ENCODE measurements around the gene USP26. TPM values are rescaled to one million over a fixed set of nuclear protein-coding genes. Genes with fewer than 3 reads are reported as not detected.
"Not testable (repeated sequence)": the region's sequence is repeated elsewhere in the genome, so short reads cannot be mapped to it uniquely, and the experiment has no call there.

Gene USP26
- total RNA-seq, 1 donor from 2014 or later: not detected

GRCh38 chrX:132984058-132984650 lies 112.8 kb downstream of the USP26 start:
- no peaks in the 10 kb centered on the region for H3K36me3 ChIP-seq (ENCODE audit: control insufficient read depth, insufficient read depth, low read length)
- DNase-seq (ENCODE audit: low read depth): no peak
- TF ChIP-seq CTCF (IDR thresholded peaks at IDR 0.05; ENCODE audit: insufficient read depth, low read length, poor library complexity, severe bottlenecking): no peak

GRCh38 chrX:132983496-132983895 lies 113.4 kb downstream of the USP26 start:
- TF ChIP-seq CTCF (IDR thresholded peaks at IDR 0.05; ENCODE audit: insufficient read depth, low read length, poor library complexity, severe bottlenecking): no peak
- H3K4me3 ChIP-seq (ENCODE audit: low read depth, low read length): no peak overlapping the region
- H3K36me3 ChIP-seq (ENCODE audit: control insufficient read depth, insufficient read depth, low read length): no peaks in the 10 kb centered on the region
- no peaks in the 10 kb centered on the region for H3K27me3 ChIP-seq (ENCODE audit: control insufficient read depth, insufficient read depth, low read length)
- DNase-seq (ENCODE audit: low read depth): no peak

More at GRCh38 chrX:132984058-132984650, 112.8 kb downstream of the USP26 start:
- no peak overlapping the region for H3K4me3 ChIP-seq (ENCODE audit: low read depth, low read length)
- no peaks in the 10 kb centered on the region for H3K27me3 ChIP-seq (ENCODE audit: control insufficient read depth, insufficient read depth, low read length)

- H3K4me3 ChIP-seq (ENCODE audit: low read depth, low read length); H3K27me3 ChIP-seq (ENCODE audit: control insufficient read depth, insufficient read depth, low read length); DNase-seq (ENCODE audit: low read depth); H3K36me3 ChIP-seq (ENCODE audit: control insufficient read depth, insufficient read depth, low read length): not testable (repeated sequence)
Measured at GRCh38 chrX:132980035-132980434, 116.9 kb downstream of the USP26 start.

Other genes starting within 250 kb of the USP26 start
- 6.6 and 8.4 TPM in 2 replicates for gene HS6ST2, start 138.5 kb downstream of the USP26 start, total RNA-seq
- not detected in 2 replicates for gene TFDP3, start 121.2 kb upstream of the USP26 start, total RNA-seq